ENCODE results near the gene ELOVL3.
"Not testable (repeated sequence)": the region's sequence is repeated elsewhere in the genome, so short reads cannot be mapped to it uniquely, and the experiment has no call there.

ELOVL3 gene

DNA sequence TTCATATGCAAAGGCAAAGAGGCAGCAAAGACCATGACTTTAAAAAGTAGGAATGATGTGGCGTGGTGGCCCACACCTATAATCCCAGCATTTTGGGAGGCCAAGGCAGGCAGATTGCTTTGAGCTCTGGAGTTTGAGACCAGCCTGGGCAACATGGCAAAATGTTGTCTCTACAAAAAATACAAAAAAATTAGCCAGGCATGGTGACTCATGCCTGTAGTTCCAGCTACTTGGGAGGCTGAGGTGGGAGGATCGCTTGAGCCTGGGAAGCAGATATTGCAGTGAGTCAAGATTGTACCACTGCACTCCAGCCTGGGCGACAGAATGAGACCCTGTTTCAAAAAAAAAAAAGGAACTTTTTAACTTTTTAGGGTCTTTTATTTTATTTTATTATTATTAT lies 26.4 kb downstream of the ELOVL3 start:
- not testable (repeated sequence) for DNase-seq (ENCODE audit: low read depth in 2 of 2)

DNA sequence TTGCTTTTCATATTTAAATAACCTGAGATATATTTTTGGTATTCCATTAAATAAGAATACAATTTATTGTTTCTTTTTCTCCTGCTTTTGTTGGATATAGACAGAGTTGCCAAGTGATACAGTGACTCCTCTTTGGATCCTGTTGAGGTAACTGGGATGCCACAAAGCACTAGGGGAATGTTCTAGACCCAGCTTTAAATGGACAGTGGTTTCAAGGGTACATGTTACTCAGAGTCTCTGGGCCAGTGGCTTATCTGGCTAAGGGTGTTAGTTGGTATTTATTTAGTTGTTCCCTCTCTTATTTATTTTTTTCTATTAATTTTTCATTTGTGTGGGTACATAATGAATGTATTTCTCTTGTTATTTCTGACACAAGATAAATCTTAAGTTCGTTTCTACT lies 28.3 kb downstream of the ELOVL3 start:
- DNase-seq (ENCODE audit: low read depth in 2 of 2): no peak

GRCh38 chr10:102255404-102255803 lies 29.3 kb downstream of the ELOVL3 start:
- DNase-seq (ENCODE audit: low read depth in 2 of 2): no peak

- no peak for DNase-seq (ENCODE audit: low read depth in 2 of 2)
These were observed 35.1 kb downstream of the ELOVL3 start for GRCh38 chr10:102261196-102261595.

DNA sequence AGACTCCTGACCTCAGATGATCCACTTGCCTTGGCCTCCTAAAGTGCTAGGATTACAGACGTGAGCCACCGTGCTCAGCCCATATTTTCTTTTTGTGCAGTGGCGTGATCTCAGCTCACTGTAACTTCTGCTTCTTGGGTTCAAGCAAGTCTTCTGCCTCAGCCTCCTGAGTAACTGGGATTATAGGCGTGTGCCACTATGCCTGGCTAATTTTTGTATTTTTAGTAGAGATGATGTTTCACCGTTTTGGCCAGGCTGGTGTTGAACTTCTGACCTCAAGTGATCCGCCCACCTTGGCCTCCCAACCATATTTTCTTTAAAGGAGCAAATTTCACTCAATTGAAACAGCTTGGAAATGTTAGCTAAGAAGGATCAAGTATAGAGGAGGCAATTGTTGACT lies 35.7 kb downstream of the ELOVL3 start:
- DNase-seq (ENCODE audit: low read depth in 2 of 2): no peak

DNA sequence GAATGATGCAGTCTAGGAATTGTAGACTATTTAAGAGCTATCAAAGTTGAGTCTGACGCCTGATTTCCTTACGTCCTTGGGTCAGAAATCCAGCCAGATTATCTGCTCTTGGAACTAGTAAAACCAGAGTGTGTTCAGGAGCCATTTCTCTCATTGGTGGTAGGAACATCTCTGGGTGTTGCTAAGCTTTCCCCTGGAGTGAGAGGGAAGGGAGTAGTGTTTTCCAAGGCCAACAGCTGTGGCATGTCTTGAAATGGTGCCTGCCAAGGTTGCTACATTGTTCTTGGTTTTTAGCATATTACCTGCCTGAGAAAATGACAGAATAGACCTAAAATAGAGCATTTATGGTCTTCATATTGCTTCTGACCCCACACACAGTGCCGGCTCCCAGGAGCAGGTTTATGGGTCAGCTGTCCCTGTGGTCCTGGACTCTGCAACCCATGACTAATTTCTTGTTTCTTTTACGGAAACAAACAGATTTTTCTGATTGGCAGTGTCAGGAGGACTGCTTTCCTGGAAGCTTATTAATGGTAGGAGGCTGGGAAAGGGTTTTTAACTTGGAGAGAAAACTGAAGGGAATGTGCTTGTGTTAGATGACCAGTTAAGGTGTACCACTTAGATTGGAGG lies 36.8 kb downstream of the ELOVL3 start:
- no peak for DNase-seq (ENCODE audit: low read depth in 2 of 2)

- DNase-seq (ENCODE audit: low read depth in 2 of 2): no peak
These were observed 38.3 kb downstream of the ELOVL3 start for GRCh38 chr10:102264371-102264770.

DNA sequence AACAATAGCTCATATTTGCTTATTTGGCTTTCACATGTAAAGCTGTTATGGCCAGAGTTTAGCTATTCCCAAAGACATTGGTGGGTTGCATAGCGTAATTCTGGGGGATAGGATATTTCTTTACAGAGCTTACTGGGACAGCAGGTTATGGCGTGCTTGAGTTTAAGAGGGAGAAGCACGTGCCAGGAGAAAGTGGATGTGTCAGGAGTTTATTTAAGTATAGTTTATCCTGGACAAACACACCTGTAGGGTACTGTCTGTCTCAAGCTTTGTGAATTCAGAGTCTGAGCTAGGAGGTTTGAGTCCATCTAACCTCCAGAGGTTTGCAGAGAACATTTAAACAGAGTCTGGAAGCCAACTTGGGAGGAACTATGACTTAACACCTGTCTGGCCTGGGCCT lies 40.6 kb downstream of the ELOVL3 start:
- no peak for DNase-seq (ENCODE audit: low read depth in 2 of 2)

DNA sequence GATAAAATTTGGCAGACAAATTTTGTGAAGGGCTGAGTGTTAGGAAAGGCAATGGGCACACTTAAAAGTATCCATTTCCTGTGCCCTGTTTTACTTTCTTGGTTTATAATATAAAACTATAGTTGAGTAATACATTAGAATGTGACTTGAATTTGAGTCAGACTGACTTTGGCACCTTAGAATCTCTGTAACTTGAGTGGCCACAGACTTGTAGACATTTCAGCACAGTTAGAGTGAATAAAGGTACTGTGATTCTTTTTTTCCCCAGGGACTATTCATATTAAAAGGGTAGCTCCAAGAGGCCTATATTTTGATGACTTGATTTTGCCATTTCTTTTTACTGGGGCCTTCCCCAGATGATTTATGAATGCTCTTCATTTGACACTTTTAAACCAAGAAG lies 41.6 kb downstream of the ELOVL3 start:
- DNase-seq (ENCODE audit: low read depth in 2 of 2): no peak

DNA sequence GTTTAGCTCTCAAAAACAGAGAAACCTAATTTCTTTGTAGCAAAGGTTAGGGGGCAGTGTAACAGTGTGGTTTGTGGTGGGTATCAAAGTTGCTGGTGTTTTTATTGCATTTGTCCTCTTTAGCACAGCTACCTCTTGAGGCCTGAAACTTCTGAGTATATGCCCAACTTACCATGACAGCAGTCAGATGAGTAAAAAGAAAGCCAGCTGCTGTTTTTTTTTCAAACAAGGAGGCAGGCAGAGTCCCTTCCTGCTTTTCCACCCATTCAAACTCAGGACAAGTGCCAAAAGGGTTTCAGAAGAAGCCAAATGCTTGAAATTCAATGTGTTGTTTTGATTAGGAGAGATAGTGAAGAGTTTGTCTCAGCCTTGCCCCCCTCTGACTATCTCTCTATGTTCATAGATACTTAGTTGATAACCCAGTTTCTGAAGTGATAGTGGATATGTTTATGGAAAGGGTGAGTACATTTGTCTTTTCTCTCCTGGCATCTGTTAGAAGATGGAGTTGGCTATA lies 42.3 kb downstream of the ELOVL3 start:
- no peak for DNase-seq (ENCODE audit: low read depth in 2 of 2)

DNA sequence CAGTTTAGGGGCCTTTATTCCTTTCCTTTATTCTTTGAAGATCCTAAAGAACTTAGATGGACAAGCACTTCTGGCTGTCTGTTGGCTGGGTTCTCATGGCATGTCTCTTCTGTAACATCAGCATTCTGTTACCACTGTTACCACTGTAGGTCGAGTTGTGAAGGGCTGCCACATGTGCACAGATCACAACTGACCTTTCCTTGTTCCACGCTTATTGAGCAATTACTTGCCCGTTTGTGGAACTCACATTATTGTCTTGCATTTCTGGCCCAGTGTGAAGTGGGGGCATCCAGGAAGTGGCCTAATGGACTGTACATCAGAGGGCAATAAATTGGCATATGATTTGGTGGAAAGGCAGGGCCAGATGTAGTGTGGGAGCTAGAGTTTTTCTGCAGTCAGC lies 42.9 kb downstream of the ELOVL3 start:
- DNase-seq (ENCODE audit: low read depth in 2 of 2): no peak

GRCh38 chr10:102274062-102274461 lies 48.0 kb downstream of the ELOVL3 start:
- DNase-seq (ENCODE audit: low read depth in 2 of 2): no peak

GRCh38 chr10:102275343-102275742 lies 49.2 kb downstream of the ELOVL3 start:
- no peak for DNase-seq (ENCODE audit: low read depth in 2 of 2)

DNA sequence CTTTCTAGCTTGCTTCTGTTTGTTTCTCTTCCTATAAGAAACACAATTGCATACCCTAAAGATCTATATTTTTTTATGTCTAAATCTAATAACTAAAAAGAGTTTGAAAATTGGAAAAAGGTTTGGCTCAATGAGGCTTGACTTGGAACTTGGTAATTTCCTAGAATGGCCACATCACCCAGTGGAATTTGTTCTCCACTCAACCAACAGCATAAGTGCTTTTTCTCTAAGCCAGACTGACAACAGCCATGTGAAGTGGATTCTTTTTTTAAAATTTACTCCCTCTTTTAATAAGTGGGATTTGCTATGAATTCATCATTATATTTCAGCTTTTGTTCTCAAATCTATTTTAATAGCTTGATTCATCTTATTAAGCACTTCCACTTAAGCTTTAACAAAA lies 53.0 kb downstream of the ELOVL3 start:
- no peak for DNase-seq (ENCODE audit: low read depth in 2 of 2)

Measured in stimulated activated CD4-positive, alpha-beta T cell treated with anti-CD3 and anti-CD28 coated beads, Interleukin-12 subunit alpha, Interleukin-12 subunit beta, amount 100 ng/mL, for 24 hours (primary cell).